Cardiac fibroblast (primary cell): ENCODE measurements around the gene ZPBP2.

Source experiments
- DNase-seq, 2 donors: peaks; one replicate each; pipeline versions ENCODE4 v3.0.0 to v3.0.0-alpha.2; 2010; ENCODE audit warnings: low read depth in 2 of 2
- H3K4me3 ChIP-seq, 2 donors: replicated peaks in 1 of 2; 1 replicate in 1 of 2; 2 replicates in 1 of 2; pipeline ENCODE4 v1.5.1; 2011; ENCODE audit warnings: low read depth in 2 of 2, low read length in 2 of 2, mild to moderate bottlenecking in 2 of 2, moderate library complexity in 1 of 2
- CTCF ChIP-seq: IDR thresholded peaks from one replicate; pipeline ENCODE4 v1.5.1; 2011; ENCODE audit warnings: low read depth, mild to moderate bottlenecking, low read length, inconsistent platforms

Gene ZPBP2

DNA sequence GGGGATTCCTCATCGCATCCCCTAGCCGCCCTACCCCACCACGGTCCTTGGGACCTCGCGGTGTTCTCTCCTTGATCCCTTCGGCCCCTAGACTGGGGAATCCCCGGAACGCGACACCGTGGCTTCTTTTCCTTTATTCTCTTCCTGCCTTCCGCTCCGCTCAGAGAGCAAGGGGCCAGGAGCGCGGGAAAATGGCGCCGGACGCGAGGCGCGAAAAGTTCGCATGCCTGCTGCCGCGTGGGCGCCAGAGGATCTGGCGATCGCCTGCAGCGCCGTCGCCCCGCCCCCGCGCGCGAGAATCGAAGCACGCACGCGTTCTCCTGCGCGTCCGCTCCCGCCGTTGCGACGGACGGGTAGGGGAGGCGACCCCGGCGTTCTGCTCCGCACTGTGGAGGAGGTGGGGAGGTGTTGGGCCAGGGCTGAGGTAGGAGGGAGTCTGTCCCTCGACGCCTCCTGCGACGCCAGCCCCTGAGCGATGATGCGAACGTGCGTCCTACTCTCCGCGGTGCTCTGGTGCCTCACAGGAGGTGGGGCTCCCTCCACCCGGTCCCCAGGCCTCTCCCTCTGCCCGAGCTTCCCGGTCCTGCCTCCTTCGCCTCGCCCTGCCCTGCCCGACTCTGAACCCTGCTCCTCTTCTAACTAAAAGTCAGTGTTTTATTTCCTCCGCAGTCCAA is at the start of gene ZPBP2:
ZPBP2 (plus strand) TSS at position 323 of the 674 bp plus-strand sequence; CDS start at position 476, 153 bp downstream.
- TF ChIP-seq CTCF: no peak
- no peak for DNase-seq
- no peak within 1 kb of the TSS for H3K4me3 ChIP-seq

DNA sequence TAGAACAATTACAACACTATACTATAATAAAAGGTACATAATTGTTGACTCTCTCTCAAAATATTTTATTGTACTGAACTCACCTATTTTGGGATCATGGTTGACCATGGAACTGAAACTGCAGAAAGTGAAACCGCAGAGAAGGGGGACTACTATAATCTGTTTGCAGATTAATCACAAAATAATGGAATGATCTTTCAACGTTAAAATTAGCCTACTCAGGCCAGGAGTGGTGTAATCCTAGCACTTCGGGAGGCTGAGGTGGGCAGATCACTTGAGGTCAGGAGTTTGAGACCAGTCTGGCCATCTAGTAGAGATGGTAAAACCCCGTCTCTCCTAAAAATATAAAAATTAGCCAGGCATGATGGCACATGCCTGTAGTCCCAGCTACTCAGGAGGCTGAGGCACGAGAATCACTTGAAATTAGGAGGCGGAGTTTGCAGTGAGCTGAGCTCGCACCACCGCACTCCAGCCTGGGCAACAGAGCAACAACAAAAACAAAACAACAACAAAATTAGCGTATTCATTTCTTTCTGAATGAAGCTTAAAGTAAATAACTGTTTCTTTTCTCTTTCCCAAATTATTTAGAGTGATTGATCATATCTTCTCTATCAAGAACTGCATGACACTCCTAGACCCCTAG is 49.5 kb upstream of the ZPBP2 start:
- no peak for DNase-seq
- no peak overlapping the region for H3K4me3 ChIP-seq
- TF ChIP-seq CTCF: no peak

DNA sequence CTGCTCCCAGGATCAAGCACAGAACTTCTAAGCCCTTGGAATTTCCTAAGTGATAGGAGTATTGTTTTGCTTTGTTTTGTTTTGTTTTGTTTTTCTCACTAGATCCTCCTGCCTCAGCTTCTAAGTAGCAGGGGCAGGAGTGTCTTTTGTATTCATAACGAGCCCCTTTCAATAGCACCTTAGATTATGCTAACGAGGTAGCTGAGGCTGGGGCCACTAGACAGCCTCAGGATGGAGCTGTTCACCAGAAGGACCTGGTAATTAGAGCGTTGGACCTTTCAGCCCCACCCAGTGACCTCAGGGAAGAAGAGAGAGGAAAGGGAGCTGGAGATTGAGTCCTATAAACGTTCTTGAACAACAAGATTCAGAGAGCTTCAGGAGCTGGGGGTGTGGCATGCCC is 47.5 kb upstream of the ZPBP2 start:
- DNase-seq: no peak
- H3K4me3 ChIP-seq: no peak overlapping the region
- TF ChIP-seq CTCF: no peak

DNA sequence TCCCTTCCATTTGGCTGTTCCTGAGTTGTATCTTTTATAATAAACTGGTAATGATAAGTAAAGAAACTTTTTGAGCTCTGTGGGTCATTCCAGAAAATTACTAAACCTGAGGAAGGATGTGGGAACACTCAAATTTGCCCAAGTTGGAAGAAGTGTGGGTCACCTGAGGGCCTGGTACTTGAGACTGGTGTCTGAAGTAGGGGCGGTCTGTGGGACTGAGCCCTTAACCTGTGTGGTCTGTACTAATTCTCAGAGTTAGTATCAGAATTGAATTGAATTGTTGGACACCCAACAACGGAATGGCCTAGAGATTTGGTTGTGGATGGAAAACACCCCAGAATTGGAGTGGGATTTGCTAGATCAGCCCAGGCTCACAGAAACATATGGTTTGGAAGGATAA is 47.0 kb upstream of the ZPBP2 start:
- no peak overlapping the region for H3K4me3 ChIP-seq
- DNase-seq: no peak
- no peak for TF ChIP-seq CTCF

DNA sequence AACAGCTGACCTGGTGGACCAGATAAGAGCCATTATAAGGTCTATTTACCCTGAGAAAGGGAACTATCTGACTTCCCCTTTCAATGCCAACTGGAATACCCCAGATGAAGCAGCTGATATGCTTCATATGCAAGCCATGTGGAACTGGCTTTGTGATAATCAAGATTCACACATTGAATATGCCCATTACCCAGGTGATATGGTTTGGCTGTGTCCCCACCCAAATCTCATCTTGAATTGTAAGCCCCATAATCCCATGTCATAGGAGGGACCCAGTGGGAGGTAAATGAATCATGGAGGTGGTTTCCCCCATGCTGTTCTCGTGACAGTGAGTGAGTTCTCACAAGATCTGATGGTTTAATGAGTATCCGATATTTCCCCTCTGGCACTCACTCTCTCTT is 46.0 kb upstream of the ZPBP2 start:
- no peak for TF ChIP-seq CTCF
- no peak for DNase-seq
- H3K4me3 ChIP-seq: no peak overlapping the region

DNA sequence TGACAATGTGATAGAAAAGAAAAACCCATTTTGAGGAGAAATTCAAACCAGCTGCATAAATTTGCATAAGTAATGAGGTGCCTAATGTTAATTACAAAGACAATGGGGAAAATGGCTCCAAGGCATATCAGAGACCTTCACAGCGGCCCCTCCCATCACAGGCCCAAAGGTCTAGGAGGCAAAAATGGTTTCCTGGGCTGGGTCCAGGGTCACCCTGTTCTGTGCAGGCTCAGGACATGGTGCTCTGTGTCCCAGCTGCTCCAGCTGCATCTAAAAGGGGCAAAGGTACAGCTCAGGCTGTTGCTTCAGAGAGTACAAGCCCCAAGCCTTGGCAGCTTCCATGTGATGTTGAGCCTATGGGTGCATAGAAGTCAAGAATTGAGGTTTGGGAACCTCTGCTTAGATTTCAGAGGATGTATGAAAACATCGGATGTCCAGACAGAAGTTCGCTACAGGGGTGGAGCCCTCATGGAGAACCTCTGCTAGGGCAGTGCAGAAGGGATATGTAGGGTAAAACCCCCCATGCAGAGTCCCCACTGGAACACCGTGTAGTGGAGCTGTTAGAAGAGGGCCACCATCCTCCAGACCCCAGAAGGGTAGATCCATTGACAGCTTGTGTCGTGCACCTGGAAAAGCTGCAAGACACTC is 44.5 kb upstream of the ZPBP2 start:
- TF ChIP-seq CTCF: no peak
- DNase-seq: no peak
- no peak overlapping the region for H3K4me3 ChIP-seq
